Activated naive CD4-positive, alpha-beta T cell treated with anti-CD3 and anti-CD28 coated beads, Interleukin-2, amount 50 U/mL, for 16 hours (primary cell): ENCODE measurements around the gene ATG101.

ENCODE experiments used
- DNase-seq: peaks from one replicate; pipeline ENCODE4 v3.0.0-alpha.2; 2020

ATG101 gene

DNA sequence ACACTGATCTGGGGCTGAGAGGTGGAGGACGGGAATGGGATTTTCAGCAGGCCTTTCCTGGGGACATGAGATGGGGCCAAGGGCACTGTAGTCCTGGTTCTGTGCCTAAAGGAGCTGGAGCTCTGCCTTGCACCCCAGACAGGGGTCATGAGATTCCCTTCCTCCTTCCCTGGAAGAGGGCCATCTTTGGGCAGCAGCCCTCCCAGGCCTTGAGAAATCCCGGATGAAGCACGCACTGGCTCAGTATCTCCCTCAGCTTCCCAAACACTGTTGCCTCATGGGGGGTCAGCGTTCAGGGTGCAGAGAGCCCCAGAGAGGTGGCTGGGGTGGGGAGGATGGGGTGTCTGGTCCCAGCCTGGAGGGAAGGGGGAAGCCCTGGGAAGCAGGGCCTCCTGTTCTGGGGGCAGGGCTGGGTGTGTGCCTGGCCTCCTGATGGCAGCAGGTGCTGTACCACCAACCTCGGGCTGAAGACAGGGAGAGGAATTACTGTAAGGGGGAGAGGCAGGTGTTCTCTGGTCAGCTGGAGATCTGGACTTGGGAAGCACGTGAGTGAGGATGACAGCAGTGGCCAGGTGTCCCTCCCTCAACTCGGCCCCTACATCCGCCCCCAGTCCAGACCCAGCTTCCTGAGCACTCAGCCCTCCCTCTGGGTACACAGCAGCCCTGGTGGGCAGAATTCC is 26.9 kb upstream of the ATG101 start:
- no peak for DNase-seq

- no peak for DNase-seq
Observed at GRCh38 chr12:52043386-52044212, 26.2 kb upstream of the ATG101 start.

DNA sequence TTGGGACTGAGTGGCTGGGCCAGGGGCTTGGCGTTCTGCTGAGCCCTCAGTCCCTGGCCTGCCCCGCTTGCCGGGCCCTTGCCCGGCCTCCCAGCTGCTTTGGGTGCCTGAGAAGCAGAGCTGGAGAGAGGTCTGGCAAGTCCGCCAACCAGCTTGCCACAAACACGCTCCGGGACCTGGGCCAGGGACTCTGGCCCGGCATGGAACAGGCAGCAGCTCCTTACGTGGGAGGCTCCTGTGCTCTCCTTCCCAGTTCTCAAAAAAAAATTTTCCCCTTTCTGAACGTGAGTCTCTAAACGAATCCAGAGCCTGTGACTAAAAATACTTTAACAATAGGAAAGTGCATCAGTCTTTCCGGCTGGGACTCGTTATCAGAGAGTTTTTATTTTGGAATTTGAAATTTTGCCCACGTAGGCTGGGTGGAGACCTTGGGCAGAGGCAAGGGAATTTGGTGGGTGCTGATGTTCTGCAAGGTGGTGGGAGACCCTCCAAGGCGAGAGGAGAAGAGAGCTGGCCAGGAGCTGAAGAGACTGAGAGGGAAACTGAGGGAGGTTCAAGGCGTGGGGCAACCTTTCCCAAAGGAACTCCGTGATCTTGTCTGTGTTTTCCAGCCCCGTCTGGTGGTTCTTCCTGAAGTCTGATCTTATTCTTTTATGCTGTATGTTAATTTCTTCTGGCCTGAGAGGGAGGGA is 25.3 kb upstream of the ATG101 start:
- DNase-seq = no peak

GRCh38 chr12:52045794-52046199 is 24.0 kb upstream of the ATG101 start:
- no peak for DNase-seq

GRCh38 chr12:52046859-52047258 is 22.9 kb upstream of the ATG101 start:
- no peak for DNase-seq

GRCh38 chr12:52049286-52049685 is 20.5 kb upstream of the ATG101 start:
- no peak for DNase-seq

GRCh38 chr12:52049688-52050087 is 20.1 kb upstream of the ATG101 start:
- no peak for DNase-seq

DNA sequence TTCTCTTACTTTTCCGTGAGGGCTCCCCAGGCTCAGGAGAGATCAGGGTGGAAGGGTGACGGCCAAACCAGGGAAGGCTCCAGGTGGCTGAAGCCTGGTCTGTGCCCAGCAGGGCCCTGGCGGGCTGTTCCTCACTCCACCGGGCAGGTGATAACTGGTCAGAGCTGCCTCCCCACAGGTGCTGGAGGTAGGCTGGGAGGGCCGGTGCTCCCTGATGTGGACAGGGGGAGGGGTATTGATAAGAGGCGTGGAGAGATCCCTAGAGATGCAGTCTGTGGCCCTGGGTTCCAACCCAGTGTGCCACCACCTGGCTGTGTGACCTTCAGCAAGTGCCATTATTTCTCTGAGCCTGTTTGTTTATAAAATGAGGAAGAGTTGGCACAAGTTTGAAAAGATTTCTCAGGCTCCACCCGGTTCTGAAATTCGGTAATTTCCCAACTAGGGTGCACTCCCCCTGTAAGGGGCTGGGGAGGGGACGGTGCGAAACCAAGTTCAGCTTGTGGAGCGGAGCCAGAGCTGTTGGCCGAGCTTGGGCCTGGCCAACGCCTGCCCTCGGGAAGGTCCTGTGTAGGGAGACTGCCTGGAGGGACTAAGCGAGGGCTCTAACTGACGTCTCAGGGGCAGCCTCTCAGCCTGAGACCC is 19.5 kb upstream of the ATG101 start:
- no peak for DNase-seq

DNA sequence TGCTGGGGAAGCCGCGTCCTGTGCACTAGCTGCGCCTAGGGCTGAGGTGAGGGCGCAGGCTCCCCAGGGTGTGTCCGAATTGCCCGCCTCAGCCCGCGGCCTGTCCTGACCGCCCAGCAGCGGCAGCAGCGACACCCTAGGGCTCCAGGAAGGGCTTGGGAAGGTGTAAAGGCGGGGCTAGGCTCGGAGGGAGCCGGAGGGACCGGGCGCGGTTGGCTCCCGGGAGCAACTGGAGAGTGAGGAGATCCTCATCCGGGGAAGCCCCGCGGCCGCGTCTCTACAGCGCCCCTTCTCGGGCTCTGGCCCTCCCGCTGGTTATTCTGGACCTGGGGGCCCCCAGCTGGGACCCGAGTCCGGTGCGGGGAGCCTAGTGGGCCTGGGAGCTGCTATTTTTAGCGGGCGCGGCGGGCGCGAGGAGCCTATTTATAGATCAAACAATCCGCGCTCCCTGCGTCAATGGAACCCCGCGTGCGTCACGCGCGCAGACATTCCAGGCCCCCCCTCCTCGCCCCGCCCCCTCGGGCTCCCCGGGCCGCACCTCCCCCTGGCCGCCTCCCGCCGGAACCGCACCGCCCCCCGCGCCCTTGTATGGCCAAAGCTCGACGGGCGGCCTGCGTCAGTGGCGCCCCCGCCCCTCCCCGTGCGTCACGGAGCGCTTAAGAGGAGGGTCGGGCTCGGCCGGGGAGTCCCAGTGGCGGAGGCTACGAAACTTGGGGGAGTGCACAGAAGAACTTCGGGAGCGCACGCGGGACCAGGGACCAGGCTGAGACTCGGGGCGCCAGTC is 18.8 kb upstream of the ATG101 start, which contains the start of gene NR4A1:
NR4A1 (plus strand) TSS at position 685 of the 784 bp plus-strand sequence. CDS start 2,887 bp downstream, outside the sequence.
- DNase-seq = peak; percentile 100

DNA sequence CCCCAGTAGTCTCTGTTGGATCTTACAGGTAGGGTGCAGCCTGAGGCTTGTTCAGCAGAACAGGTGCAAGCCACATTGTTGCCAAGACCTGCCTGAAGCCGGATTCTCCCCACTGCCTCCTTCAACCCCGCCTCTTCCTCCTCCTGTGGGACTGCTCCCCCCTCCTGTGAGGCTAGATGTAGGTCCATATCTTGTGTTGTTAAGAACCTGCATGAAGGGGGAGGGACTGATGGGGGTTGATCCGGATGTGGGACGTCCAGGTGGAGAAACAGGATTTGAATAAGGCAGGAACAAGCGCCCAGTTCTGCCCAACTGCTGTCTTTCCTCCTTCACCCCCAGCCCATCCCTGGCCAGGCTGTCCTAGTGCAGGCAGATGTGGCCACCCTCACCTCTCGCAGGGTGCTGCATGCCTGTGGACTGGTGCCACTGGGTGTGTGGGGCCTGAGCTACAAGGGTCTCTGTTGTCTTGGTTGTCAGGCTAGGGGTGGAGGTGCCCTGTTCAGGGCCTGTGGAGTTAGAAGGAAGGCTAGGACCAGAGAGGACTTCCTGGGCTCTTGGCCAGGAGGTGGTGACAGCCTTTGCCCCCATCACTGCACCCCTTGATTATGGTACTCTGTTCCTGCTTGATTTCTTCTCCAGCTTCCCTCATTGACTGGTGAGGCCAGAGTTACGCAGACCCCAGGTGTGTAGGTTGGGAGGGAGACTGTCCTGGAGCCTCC is 17.2 kb upstream of the ATG101 start:
- DNase-seq = no peak

DNA sequence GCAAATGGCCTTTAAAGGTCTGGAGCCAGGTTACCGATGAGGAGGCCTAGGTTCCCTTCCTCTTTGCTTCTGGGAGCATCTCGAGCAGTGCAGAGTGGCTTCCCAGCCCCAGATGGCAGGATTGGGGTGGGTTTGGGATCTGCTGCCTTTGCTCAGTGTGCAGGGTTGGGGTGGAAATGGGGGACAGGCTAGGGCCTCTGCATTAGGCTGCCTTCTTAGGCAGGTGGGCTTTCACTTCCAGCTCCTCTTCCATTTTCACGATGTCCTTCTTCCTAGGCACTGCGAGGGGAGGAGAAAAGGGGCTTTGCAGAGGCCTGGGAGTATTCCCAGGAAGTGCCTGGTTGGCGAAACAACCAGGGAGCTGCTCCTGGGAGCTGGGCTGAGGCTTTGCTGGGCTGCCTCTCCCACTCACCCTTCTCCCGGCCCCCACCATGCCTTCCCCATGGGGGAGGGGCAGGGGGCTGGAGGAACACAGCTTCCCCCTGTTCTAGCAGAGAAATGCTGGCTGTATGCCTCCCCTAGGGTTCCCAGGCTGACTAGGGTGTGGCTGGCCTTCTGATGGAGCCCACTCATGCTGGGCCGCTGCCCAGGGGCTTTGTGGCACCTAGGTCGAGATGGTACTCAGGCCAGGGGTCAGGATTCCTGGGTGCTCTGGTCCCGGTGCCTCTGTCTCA is 16.1 kb upstream of the ATG101 start:
- DNase-seq = no peak

DNA sequence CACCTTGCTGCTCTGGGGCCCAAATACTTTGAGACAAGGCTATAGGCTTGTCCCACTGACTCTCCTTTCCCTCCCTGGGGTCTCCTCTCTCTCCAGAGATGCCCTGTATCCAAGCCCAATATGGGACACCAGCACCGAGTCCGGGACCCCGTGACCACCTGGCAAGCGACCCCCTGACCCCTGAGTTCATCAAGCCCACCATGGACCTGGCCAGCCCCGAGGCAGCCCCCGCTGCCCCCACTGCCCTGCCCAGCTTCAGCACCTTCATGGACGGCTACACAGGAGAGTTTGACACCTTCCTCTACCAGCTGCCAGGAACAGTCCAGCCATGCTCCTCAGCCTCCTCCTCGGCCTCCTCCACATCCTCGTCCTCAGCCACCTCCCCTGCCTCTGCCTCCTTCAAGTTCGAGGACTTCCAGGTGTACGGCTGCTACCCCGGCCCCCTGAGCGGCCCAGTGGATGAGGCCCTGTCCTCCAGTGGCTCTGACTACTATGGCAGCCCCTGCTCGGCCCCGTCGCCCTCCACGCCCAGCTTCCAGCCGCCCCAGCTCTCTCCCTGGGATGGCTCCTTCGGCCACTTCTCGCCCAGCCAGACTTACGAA is 15.4 kb upstream of the ATG101 start:
- no peak for DNase-seq

- DNase-seq = no peak
Observed at GRCh38 chr12:52054833-52055730, 14.7 kb upstream of the ATG101 start.

- DNase-seq = no peak
Observed at GRCh38 chr12:52055731-52056711, 13.8 kb upstream of the ATG101 start.

- DNase-seq = no peak
Observed at GRCh38 chr12:52056801-52057637, 12.8 kb upstream of the ATG101 start.

- no peak for DNase-seq
Observed at GRCh38 chr12:52057638-52058576, 11.9 kb upstream of the ATG101 start.
